H9 (cell line): ENCODE results near the gene CTU2. TPM values are rescaled to one million over a fixed set of nuclear protein-coding genes. Genes with fewer than 3 reads are reported as not detected.

Source experiments
- DNase-seq: peaks from one replicate; pipeline ENCODE4 v3.0.0-alpha.2; 2017
- H2AFZ ChIP-seq: one replicate; pipeline ENCODE4 v1.6.1; 2013; ENCODE audit warnings: mild to moderate bottlenecking, low read length, control low read depth, moderate library complexity
- H2AK5ac ChIP-seq: 2 replicates; pipeline ENCODE4 v1.6.1; 2013; ENCODE audit warnings: low read length, control low read depth, mixed read lengths; ENCODE audit not compliant: insufficient read length
- H2BK120ac ChIP-seq: one replicate; pipeline ENCODE4 v1.6.1; 2013; ENCODE audit warnings: low read depth, mild to moderate bottlenecking, low read length, control low read depth, inconsistent platforms; ENCODE audit not compliant: poor library complexity, severe bottlenecking
- H2BK12ac ChIP-seq: 2 replicates; pipeline ENCODE4 v1.6.1; 2013; ENCODE audit warnings: low read length, control low read depth, mixed read lengths, low read depth; ENCODE audit not compliant: insufficient read length
- H2BK15ac ChIP-seq: 2 replicates; pipeline ENCODE4 v1.6.1; 2013; ENCODE audit warnings: low read depth, low read length, control low read depth
- H2BK20ac ChIP-seq: one replicate; pipeline ENCODE4 v1.6.1; 2013; ENCODE audit warnings: low read depth, mild to moderate bottlenecking, low read length, control low read depth, inconsistent platforms; ENCODE audit not compliant: poor library complexity, severe bottlenecking
- H2BK5ac ChIP-seq: 2 replicates; pipeline ENCODE4 v1.6.1; 2013; ENCODE audit warnings: low read length, control low read depth, mixed read lengths; ENCODE audit not compliant: insufficient read length
- H3K14ac ChIP-seq: 2 replicates; pipeline ENCODE4 v1.6.1; 2013; ENCODE audit warnings: low read length, control low read depth; ENCODE audit not compliant: insufficient read depth
- H3K18ac ChIP-seq: 2 replicates; pipeline ENCODE4 v1.6.1; 2013; ENCODE audit warnings: low read depth, mild to moderate bottlenecking, mixed read lengths, low read length, control low read depth; ENCODE audit not compliant: insufficient read length
- H3K23ac ChIP-seq: 2 replicates; pipeline ENCODE4 v1.6.1; 2013; ENCODE audit warnings: low read length, control low read depth, mixed read lengths, low read depth; ENCODE audit not compliant: insufficient read length
- H3K23me2 ChIP-seq: 2 replicates; pipeline ENCODE4 v1.6.1; 2013; ENCODE audit warnings: low read depth, mild to moderate bottlenecking, mixed read lengths, low read length, control low read depth; ENCODE audit not compliant: insufficient read length, poor library complexity, severe bottlenecking
- H3K27ac ChIP-seq: 2 replicates; pipeline ENCODE4 v1.5.1; 2013; ENCODE audit warnings: low read length, control low read depth, mixed read lengths, low read depth; ENCODE audit not compliant: insufficient read length
- H3K27me3 ChIP-seq: 2 replicates; pipeline ENCODE4 v1.6.1; 2013; ENCODE audit warnings: low read length, control low read depth, inconsistent platforms; ENCODE audit not compliant: insufficient read depth
- H3K4ac ChIP-seq: 2 replicates; pipeline ENCODE4 v1.6.1; 2013; ENCODE audit warnings: low read depth, mild to moderate bottlenecking, control low read depth, inconsistent platforms, low read length, moderate library complexity
- H3K4me1 ChIP-seq: 2 replicates; pipeline ENCODE4 v1.6.1; 2013; ENCODE audit warnings: low read length, control low read depth, inconsistent platforms; ENCODE audit not compliant: insufficient read depth
- H3K4me2 ChIP-seq: 2 replicates; pipeline ENCODE4 v1.6.1; 2013; ENCODE audit warnings: low read length, control low read depth, mixed read lengths; ENCODE audit not compliant: insufficient read length, insufficient read depth
- H3K56ac ChIP-seq: 2 replicates; pipeline ENCODE4 v1.6.1; 2013; ENCODE audit warnings: low read depth, mild to moderate bottlenecking, mixed read lengths, low read length, control low read depth; ENCODE audit not compliant: insufficient read length
- H3K79me1 ChIP-seq: 2 replicates; pipeline ENCODE4 v1.6.1; 2013; ENCODE audit warnings: low read depth, mild to moderate bottlenecking, moderate library complexity, low read length, control low read depth, inconsistent platforms; ENCODE audit not compliant: insufficient read depth, poor library complexity, severe bottlenecking
- H3K79me2 ChIP-seq: 2 replicates; pipeline ENCODE4 v1.6.1; 2013; ENCODE audit warnings: low read length, control low read depth, inconsistent platforms; ENCODE audit not compliant: insufficient read depth
- H3K9ac ChIP-seq: 2 replicates; pipeline ENCODE4 v1.6.1; 2013; ENCODE audit warnings: low read length, control low read depth, mixed read lengths; ENCODE audit not compliant: insufficient read length; ENCODE audit errors: extremely low read depth
- H3K9me3 ChIP-seq: one replicate; pipeline ENCODE4 v1.6.1; 2013; ENCODE audit warnings: low read depth, low read length, inconsistent platforms; ENCODE audit not compliant: control insufficient read depth
- H3T11ph ChIP-seq: one replicate; pipeline ENCODE4 v1.6.1; 2013; ENCODE audit warnings: mild to moderate bottlenecking, low read length, control low read depth, inconsistent platforms
- H4K20me1 ChIP-seq: one replicate; pipeline ENCODE4 v1.6.1; 2013; ENCODE audit not compliant: control insufficient read depth, insufficient read length, insufficient read depth
- H4K5ac ChIP-seq: 2 replicates; pipeline ENCODE4 v1.6.1; 2013; ENCODE audit warnings: low read depth, mild to moderate bottlenecking, mixed read lengths, low read length, control low read depth; ENCODE audit not compliant: insufficient read length
- H4K8ac ChIP-seq: replicated peaks from 2 replicates; pipeline ENCODE4 v1.6.1; 2013; ENCODE audit warnings: low read length, control low read depth, mixed read lengths, low read depth; ENCODE audit not compliant: insufficient read length
- H4K91ac ChIP-seq: 2 replicates; pipeline ENCODE4 v1.6.1; 2013; ENCODE audit warnings: low read depth, mild to moderate bottlenecking, moderate library complexity, mixed read lengths, low read length, control low read depth; ENCODE audit not compliant: insufficient read length
- H3K27ac Mint-ChIP-seq, 3 experiments: 2 replicates in 2 of 3; 3 replicates in 1 of 3; pipeline ENCODE4 v1.8.0; 2020 to 2021; ENCODE audit warnings: mixed read lengths in 3 of 3, mild to moderate bottlenecking in 1 of 3, moderate library complexity in 1 of 3
- H3K27me3 Mint-ChIP-seq: 2 replicates; pipeline ENCODE4 v1.8.0; 2021; ENCODE audit warnings: low read depth, mild to moderate bottlenecking, moderate library complexity, mixed read lengths
- H3K36me3 Mint-ChIP-seq, 3 experiments: 2 replicates in 2 of 3; 3 replicates in 1 of 3; pipeline ENCODE4 v1.8.0; 2020 to 2021; ENCODE audit warnings: low read depth in 3 of 3, mixed read lengths in 3 of 3; ENCODE audit not compliant: insufficient read depth in 1 of 3
- H3K4me1 Mint-ChIP-seq, 2 experiments: 2 replicates each; pipeline ENCODE4 v1.8.0; 2020; ENCODE audit warnings: mixed read lengths in 2 of 2
- H3K4me3 Mint-ChIP-seq, 2 experiments: 2 replicates in 1 of 2; 3 replicates in 1 of 2; pipeline ENCODE4 v1.8.0; 2020 to 2021; ENCODE audit warnings: mild to moderate bottlenecking in 2 of 2, mixed read lengths in 2 of 2, moderate library complexity in 1 of 2
- H3K9me3 Mint-ChIP-seq, 2 experiments: 2 replicates in 1 of 2; 3 replicates in 1 of 2; pipeline ENCODE4 v1.8.0; 2020; ENCODE audit warnings: mild to moderate bottlenecking in 2 of 2, mixed read lengths in 2 of 2, moderate library complexity in 1 of 2
- CTCF ChIP-seq: fragments of 200-600 bp; sonication (generic); conservative IDR thresholded peaks from 3 replicates; pipeline ENCODE4 v1.8.0; 2021; ENCODE audit warnings: antibody characterized with exemption, mild to moderate bottlenecking
- WGBS: extraction: QIAGEN DNeasy Blood & Tissue Kit; methylation state at CpG from one replicate; pipeline ENCODE4 v1.1.7; 2013; ENCODE audit warnings: missing lambda C conversion rate, low lambda C conversion rate, mixed read lengths; ENCODE audit not compliant: insufficient read length; ENCODE audit errors: extremely low coverage; 5-methylcytosine and 5-hydroxymethylcytosine counted together
- total RNA-seq: library from RNA; stranded (reverse); gene quantifications from 2 replicates; pipeline ENCODE4 v1.2.1, GENCODE V29; 2021

The CTU2 gene
- total RNA-seq, 1 experiment from 2014 or later = 32.8 TPM

- no peak overlapping the region for H2AK5ac ChIP-seq
- no peaks in the 10 kb centered on the region for H3K9me3 ChIP-seq
- no peaks in the 10 kb centered on the region for H3K79me1 ChIP-seq
- DNase-seq = no peak
- no peak overlapping the region for H2BK20ac ChIP-seq
- H3K27me3 Mint-ChIP-seq = no peaks in the 10 kb centered on the region; the same call in 1 of the 2 replicates
- H3K4me1 ChIP-seq = no peaks in the 10 kb centered on the region
- no peak overlapping the region for H3K23ac ChIP-seq
- H3K79me2 ChIP-seq = no peaks in the 10 kb centered on the region
- no peak overlapping the region for H2BK5ac ChIP-seq
- H4K20me1 ChIP-seq = no peaks in the 10 kb centered on the region
- no peaks in the 10 kb centered on the region for H3K4me1 Mint-ChIP-seq
- no peak overlapping the region for H3K4me3 Mint-ChIP-seq
- no peak overlapping the region for H3K27ac Mint-ChIP-seq
- no peak overlapping the region for H3K56ac ChIP-seq
- no peak overlapping the region for H4K5ac ChIP-seq
- H4K8ac ChIP-seq = no peak overlapping the region
- WGBS = no CpG with 5 or more reads among the region's 15 CpGs
- no peak overlapping the region for H4K91ac ChIP-seq
- no peaks in the 10 kb centered on the region for H3K9me3 Mint-ChIP-seq
- no peak overlapping the region for H3K14ac ChIP-seq
- H3K4ac ChIP-seq = no peak overlapping the region
- H3T11ph ChIP-seq = no peak overlapping the region
- no peak overlapping the region for H3K27ac ChIP-seq
- peaks cover 3 to 15% (median 9%) of the 10 kb centered on the region in 3 experiments; a peak in 6 of 7 replicates for H3K36me3 Mint-ChIP-seq
- H2AFZ ChIP-seq = no peak overlapping the region
- no peak overlapping the region for H2BK12ac ChIP-seq
- no peak for TF ChIP-seq CTCF
- H3K9ac ChIP-seq = no peak overlapping the region
- no peak overlapping the region for H2BK120ac ChIP-seq
- H2BK15ac ChIP-seq = no peak overlapping the region
- no peaks in the 10 kb centered on the region for H3K27me3 ChIP-seq
- H3K23me2 ChIP-seq = no peaks in the 10 kb centered on the region
- H3K18ac ChIP-seq = no peak overlapping the region
- no peak overlapping the region for H3K4me2 ChIP-seq
Observed at GRCh38 chr16:88731699-88732098, 25.4 kb downstream of the CTU2 start.
